Mesodermal cell (in vitro differentiated cells): ENCODE measurements around the gene LMNA.

Source experiments
- H3K27ac ChIP-seq: 2 replicates; pipeline ENCODE4 v1.7.0; 2013; ENCODE audit warnings: mild to moderate bottlenecking, low read depth, low read length, moderate library complexity; ENCODE audit not compliant: severe bottlenecking
- H3K36me3 ChIP-seq: 2 replicates; pipeline ENCODE4 v1.7.1; 2013; ENCODE audit warnings: mild to moderate bottlenecking, low read length, moderate library complexity; ENCODE audit not compliant: control insufficient read depth, insufficient read depth
- H3K4me1 ChIP-seq: one replicate; pipeline ENCODE4 v1.7.1; 2013; ENCODE audit warnings: mild to moderate bottlenecking, low read length; ENCODE audit not compliant: insufficient read depth, control insufficient read depth, poor library complexity, severe bottlenecking
- H3K4me3 ChIP-seq: 2 replicates; pipeline ENCODE4 v1.7.0; 2013; ENCODE audit warnings: low read length, control low read depth, mild to moderate bottlenecking; ENCODE audit not compliant: insufficient read depth, poor library complexity, severe bottlenecking; ENCODE audit errors: extremely low read depth
- H3K9me3 ChIP-seq: 2 replicates; pipeline ENCODE4 v1.7.1; 2013; ENCODE audit warnings: mild to moderate bottlenecking, low read length, moderate library complexity; ENCODE audit not compliant: control insufficient read depth
- WGBS, 2 experiments: methylation state at CpG; one replicate each; pipeline ENCODE4 v1.1.5; 2013; ENCODE audit warnings: missing lambda C conversion rate in 2 of 2; ENCODE audit not compliant: insufficient coverage in 2 of 2; 5-methylcytosine and 5-hydroxymethylcytosine counted together

The LMNA gene

GRCh38 chr1:156145650-156146019, 31.1 kb downstream of the LMNA start:
- Histone ChIP-seq H3K9me3 (no peaks in the 10 kb centered on the region), H3K4me1 (peaks cover 23% of the 10 kb centered on the region), H3K4me3 (no peak overlapping the region), H3K36me3 (peaks cover 5% of the 10 kb centered on the region), H3K27ac (no peak overlapping the region)
- 100% methylated on average over 1 to 2 of the region's 2 CpGs for WGBS, 2 experiments

GRCh38 chr1:156146020-156146768, 31.7 kb downstream of the LMNA start:
- WGBS, 2 experiments: 41 to 47% methylated on average over 8 to 11 of the region's 13 CpGs
- Histone ChIP-seq H3K9me3 (no peaks in the 10 kb centered on the region), H3K36me3 (no peaks in the 10 kb centered on the region), H3K27ac (no peak overlapping the region), H3K4me3 (no peak overlapping the region), H3K4me1 (peaks cover 23% of the 10 kb centered on the region)

DNA sequence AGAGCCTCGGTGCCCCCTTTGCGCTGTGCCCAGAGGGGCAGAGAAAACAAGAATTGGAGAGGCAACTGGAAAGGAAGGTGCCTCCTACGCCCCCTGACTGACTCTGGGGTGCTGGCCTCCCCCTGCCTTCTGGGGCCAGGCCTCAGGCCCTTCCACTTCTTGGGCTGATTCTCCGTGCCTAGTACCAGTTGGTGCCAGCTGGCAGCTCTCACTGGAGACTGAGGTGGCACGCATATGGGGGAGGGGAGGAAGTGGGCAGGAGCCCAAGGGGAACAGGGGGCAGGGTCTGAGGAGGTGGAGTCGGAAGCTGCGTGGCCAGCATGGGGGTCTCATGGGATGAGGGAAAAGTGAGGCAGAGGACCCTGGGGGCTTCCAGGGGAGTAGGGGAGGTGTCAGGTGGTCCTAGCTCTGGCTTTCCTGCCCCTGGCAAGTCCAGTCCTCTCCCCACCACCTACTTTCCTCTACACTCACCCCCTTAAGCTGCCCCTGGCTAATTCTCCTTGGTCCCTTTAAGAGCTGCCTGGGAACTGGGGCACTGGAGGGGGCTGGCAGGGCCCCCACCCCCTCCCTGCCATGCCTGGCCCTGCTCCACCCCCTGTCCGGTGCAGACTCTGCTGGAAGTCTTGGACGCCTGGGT, 32.4 kb downstream of the LMNA start:
- H3K4me3 ChIP-seq: no peak overlapping the region
- WGBS, 2 experiments: 52 to 75% methylated on average over 5 to 6 of the region's 9 CpGs
- H3K4me1 ChIP-seq: peaks cover 23% of the 10 kb centered on the region
- H3K27ac ChIP-seq: no peak overlapping the region
- H3K9me3 ChIP-seq: no peaks in the 10 kb centered on the region
- H3K36me3 ChIP-seq: no peaks in the 10 kb centered on the region

DNA sequence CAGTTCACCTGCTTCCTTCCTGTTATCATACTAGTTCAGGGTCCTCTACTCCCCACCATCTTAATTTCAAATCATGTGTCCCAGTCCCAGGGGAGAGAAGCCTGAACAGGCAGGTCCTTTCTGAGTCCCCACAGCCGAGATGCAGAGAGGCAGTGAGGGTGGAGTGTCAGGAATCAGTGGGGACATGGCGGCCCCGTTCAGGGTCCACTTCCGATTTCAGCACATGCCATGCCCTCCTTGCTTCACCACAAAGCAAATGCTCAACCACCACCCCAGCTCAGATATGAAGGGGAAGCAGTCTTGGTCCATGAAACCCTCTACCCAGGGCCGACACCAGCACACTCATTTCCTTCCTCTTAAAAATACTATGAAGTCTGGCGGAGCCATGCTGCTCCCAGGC, 33.7 kb downstream of the LMNA start:
- peaks cover 31% of the 10 kb centered on the region for H3K4me1 ChIP-seq
- WGBS, 2 experiments: 83 to 86% methylated on average over 4 of the region's 6 CpGs
- no peak overlapping the region for H3K4me3 ChIP-seq
- no peaks in the 10 kb centered on the region for H3K9me3 ChIP-seq
- H3K27ac ChIP-seq: no peak overlapping the region
- no peaks in the 10 kb centered on the region for H3K36me3 ChIP-seq

GRCh38 chr1:156149374-156150332, 35.1 kb downstream of the LMNA start:
- H3K36me3 ChIP-seq: no peaks in the 10 kb centered on the region
- H3K9me3 ChIP-seq: no peaks in the 10 kb centered on the region
- 25 to 48% methylated on average over 8 to 14 of the region's 20 CpGs for WGBS, 2 experiments
- H3K4me3 ChIP-seq: no peak overlapping the region
- H3K4me1 ChIP-seq: peaks cover 27% of the 10 kb centered on the region
- no peak overlapping the region for H3K27ac ChIP-seq

DNA sequence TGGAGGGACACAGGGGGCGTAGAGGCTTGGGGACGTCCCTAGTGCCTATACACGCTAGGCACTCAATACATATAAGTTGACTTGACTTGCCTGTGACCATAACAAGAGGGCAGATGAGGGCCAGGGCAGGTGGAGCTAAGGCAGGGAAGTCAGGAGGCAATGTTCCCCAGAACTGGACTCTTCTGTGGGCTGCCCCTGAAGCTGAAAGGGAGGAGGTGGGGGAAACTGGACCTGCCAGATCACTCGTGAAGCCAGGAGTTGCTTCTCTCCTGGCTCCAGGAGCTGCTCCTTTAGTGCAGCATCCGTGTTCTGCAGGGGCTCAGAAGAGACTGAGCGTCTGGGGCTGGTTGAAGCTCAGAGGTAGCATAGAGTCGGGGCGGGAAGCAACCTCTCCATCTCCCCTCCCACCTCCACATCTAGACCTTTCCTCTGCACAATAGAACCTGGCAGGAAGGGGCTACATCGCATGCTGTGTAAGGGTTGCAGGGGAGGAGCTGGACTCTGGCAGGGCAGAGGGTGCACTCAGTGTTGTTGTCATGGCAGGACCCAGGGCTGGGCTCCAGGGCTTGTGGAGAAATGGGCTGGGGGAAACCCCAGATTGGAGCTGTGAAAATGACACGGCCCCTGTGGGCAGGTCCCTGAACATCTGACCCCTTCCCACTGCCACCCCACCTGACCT, 36.0 kb downstream of the LMNA start:
- 29 to 40% methylated on average over 1 to 3 of the region's 10 CpGs for WGBS, 2 experiments
- Histone ChIP-seq H3K4me1 (peaks cover 29% of the 10 kb centered on the region), H3K36me3 (no peaks in the 10 kb centered on the region), H3K27ac (no peak overlapping the region), H3K4me3 (no peak overlapping the region), H3K9me3 (no peaks in the 10 kb centered on the region)

GRCh38 chr1:156151093-156151688, 36.7 kb downstream of the LMNA start:
- 75 to 81% methylated on average over 3 to 6 of the region's 6 CpGs for WGBS, 2 experiments
- Histone ChIP-seq H3K27ac (no peak overlapping the region), H3K4me1 (peaks cover 34% of the 10 kb centered on the region), H3K4me3 (no peak overlapping the region), H3K36me3 (no peaks in the 10 kb centered on the region), H3K9me3 (no peaks in the 10 kb centered on the region)

DNA sequence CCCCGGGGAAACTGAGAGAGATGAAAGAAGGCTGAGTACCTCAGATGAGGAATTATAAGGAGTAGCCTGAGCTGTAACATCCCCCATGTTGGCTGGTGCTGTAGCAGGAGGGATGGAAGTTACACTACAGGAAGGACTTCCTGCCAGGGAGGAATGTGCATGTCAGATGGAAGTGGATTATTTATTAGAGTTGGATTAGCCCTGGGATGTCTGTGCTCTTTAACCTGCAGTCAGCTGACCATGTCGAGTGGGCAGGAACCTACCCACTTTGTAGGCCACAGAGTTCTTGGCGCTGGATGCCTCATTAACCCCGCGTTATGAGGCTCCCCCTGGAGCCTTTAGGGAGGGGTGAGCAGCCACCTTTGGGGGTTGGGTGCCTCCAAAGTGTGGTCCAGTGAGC, 38.1 kb downstream of the LMNA start:
- Histone ChIP-seq H3K9me3 (no peaks in the 10 kb centered on the region), H3K27ac (no peak overlapping the region), H3K4me1 (peaks cover 24% of the 10 kb centered on the region), H3K36me3 (no peaks in the 10 kb centered on the region), H3K4me3 (no peak overlapping the region)
- WGBS, 2 experiments: 92 to 96% methylated on average over 4 of the region's 5 CpGs

DNA sequence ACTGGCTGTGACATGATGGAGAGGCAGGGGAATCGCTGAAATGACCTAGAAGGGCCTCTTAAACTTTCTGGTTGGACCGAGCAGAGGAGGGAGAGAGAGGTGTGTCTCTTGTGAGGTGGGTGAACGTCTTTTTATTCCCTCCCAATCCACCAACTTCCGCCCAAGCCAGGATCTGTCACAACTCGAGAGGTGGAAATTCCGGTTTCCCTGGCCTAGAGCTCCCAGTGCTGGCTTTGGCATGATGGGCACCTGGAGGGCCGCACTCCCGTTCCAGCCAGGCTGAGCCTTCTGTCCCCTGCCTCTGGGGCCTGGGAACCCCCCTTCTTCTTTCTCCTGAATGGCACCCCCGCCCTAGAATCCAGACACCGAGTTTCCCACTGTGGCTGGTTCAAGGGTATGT, 38.9 kb downstream of the LMNA start, which contains the start of gene SEMA4A:
SEMA4A (plus strand) TSS at position 224 of the 400 bp plus-strand sequence. CDS start 994 bp downstream, outside the sequence.
- no peak within 1 kb of the TSS for H3K4me3 ChIP-seq
- peaks cover 22% of the 10 kb centered on the region for H3K4me1 ChIP-seq
- 95 to 97% methylated on average over 6 of the region's 10 CpGs for WGBS, 2 experiments
- no peaks in the 10 kb centered on the region for H3K36me3 ChIP-seq
- H3K27ac ChIP-seq: no peak within 1 kb of the TSS
- no peaks in the 10 kb centered on the region for H3K9me3 ChIP-seq

DNA sequence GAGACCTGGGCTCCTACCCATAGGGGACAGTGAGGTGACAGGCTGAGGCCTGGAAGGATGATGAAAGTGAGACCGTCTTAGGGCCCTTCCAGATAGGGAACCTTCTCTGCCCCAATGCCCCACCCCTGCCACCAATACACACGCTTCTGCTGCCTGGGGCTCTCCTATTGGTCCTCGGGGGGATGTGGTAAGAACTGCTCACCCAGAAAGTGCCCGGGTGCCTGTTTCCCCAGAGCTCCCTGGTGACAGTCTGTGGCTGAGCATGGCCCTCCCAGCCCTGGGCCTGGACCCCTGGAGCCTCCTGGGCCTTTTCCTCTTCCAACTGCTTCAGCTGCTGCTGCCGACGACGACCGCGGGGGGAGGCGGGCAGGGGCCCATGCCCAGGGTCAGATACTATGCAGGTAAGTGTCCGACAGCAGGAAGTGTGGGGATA, 39.8 kb downstream of the LMNA start:
- 80 to 95% methylated on average over 4 to 8 of the region's 11 CpGs for WGBS, 2 experiments
- H3K4me1 ChIP-seq: peaks cover 23% of the 10 kb centered on the region
- no peak overlapping the region for H3K4me3 ChIP-seq
- no peaks in the 10 kb centered on the region for H3K36me3 ChIP-seq
- no peak overlapping the region for H3K27ac ChIP-seq
- H3K9me3 ChIP-seq: no peaks in the 10 kb centered on the region
